Measurements from ENCODE around the gene WIPF3. TPM values are rescaled to one million over a fixed set of nuclear protein-coding genes. Genes with fewer than 3 reads are reported as not detected.
A peak's percentile ranks its signal among the peaks of the same experiment; 100 is the strongest.

The WIPF3 gene
- total RNA-seq, 1 experiment from 2014 or later, result 11.6 TPM

DNA sequence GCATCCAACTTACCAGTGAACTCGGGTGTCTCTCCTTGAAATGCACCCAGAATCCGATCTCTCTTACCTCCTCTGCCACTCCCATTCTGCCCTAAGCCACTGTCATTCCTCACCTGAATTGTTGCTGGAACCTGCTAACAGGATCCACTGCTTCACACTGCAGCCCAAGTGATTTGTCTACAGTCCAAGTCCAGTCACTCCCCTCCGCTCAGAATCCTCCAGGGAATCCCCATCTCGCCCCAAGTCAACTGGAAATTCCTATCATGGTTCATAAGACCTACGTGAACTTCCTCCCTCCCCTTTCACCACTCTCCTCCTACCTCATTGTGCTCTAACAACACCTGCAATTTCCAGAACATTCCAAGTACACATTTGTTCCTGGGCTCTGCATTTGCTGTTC lies 92.0 kb downstream of the WIPF3 start:
- Histone ChIP-seq H3K18ac (ENCODE audit: insufficient read length, low read depth, low read length) (no peak overlapping the region), H2BK20ac (ENCODE audit: low read depth, low read length, poor library complexity, severe bottlenecking) (no peak overlapping the region), H3K56ac (ENCODE audit: insufficient read length, low read depth, low read length) (no peak overlapping the region), H3K9me3 (ENCODE audit: control insufficient read depth, low read depth, low read length) (no peaks in the 10 kb centered on the region), H2BK12ac (ENCODE audit: insufficient read length, low read depth, low read length) (no peak overlapping the region), H3K4me1 (ENCODE audit: insufficient read depth, low read length) (no peaks in the 10 kb centered on the region), H3K27me3 (ENCODE audit: insufficient read depth, low read length) (no peaks in the 10 kb centered on the region), H3K4me2 (ENCODE audit: insufficient read depth, insufficient read length, low read length) (no peak overlapping the region), H2AFZ (ENCODE audit: low read length) (no peak overlapping the region), H3K9ac (ENCODE audit: extremely low read depth, insufficient read length, low read length) (no peak overlapping the region), H3K79me1 (ENCODE audit: insufficient read depth, low read depth, low read length, poor library complexity, severe bottlenecking) (no peaks in the 10 kb centered on the region), H2AK5ac (ENCODE audit: insufficient read length, low read length) (no peak overlapping the region), H4K8ac (replicated peaks; ENCODE audit: insufficient read length, low read depth, low read length) (no peak overlapping the region), H3K23me2 (ENCODE audit: insufficient read length, low read depth, low read length, poor library complexity, severe bottlenecking) (no peaks in the 10 kb centered on the region), H3K23ac (ENCODE audit: insufficient read length, low read depth, low read length) (no peak overlapping the region), H2BK15ac (ENCODE audit: low read depth, low read length) (no peak overlapping the region), H3K4ac (ENCODE audit: low read depth, low read length) (no peak overlapping the region), H4K20me1 (ENCODE audit: control insufficient read depth, insufficient read depth, insufficient read length) (no peaks in the 10 kb centered on the region), H4K91ac (ENCODE audit: insufficient read length, low read depth, low read length) (no peak overlapping the region), H3K14ac (ENCODE audit: insufficient read depth, low read length) (no peak overlapping the region), H2BK120ac (ENCODE audit: low read depth, low read length, poor library complexity, severe bottlenecking) (no peak overlapping the region), H3K79me2 (ENCODE audit: insufficient read depth, low read length) (no peaks in the 10 kb centered on the region), H3K27ac (ENCODE audit: insufficient read length, low read depth, low read length) (no peak overlapping the region), H2BK5ac (ENCODE audit: insufficient read length, low read length) (peak overlapping the region; percentile 47), H3T11ph (ENCODE audit: low read length) (no peak overlapping the region), H4K5ac (ENCODE audit: insufficient read length, low read depth, low read length) (no peak overlapping the region)
- WGBS (ENCODE audit: extremely low coverage, insufficient read length, low lambda C conversion rate), result no CpG with 5 or more reads among the region's 5 CpGs
- DNase-seq, result no peak
- Mint-ChIP-seq H3K4me1 (no peaks in the 10 kb centered on the region), H3K27ac (no peak overlapping the region), H3K9me3 (peaks cover 8 to 18% of the 10 kb centered on the region in 2 experiments), H3K36me3 (ENCODE audit: insufficient read depth in 1 of 3, low read depth in 3 of 3) (peaks cover 17 to 42% (median 26%) of the 10 kb centered on the region in 3 experiments), H3K27me3 (ENCODE audit: low read depth) (no peaks in the 10 kb centered on the region), H3K4me3 (no peak overlapping the region)
- TF ChIP-seq, protein P1, sequence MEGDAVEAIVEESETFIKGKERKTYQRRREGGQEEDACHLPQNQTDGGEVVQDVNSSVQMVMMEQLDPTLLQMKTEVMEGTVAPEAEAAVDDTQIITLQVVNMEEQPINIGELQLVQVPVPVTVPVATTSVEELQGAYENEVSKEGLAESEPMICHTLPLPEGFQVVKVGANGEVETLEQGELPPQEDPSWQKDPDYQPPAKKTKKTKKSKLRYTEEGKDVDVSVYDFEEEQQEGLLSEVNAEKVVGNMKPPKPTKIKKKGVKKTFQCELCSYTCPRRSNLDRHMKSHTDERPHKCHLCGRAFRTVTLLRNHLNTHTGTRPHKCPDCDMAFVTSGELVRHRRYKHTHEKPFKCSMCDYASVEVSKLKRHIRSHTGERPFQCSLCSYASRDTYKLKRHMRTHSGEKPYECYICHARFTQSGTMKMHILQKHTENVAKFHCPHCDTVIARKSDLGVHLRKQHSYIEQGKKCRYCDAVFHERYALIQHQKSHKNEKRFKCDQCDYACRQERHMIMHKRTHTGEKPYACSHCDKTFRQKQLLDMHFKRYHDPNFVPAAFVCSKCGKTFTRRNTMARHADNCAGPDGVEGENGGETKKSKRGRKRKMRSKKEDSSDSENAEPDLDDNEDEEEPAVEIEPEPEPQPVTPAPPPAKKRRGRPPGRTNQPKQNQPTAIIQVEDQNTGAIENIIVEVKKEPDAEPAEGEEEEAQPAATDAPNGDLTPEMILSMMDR (conservative IDR thresholded peaks at IDR 0.05), result no peak

Measured in H9 (cell line).